ENCODE data around the gene EPHA6.

The EPHA6 gene

GRCh38 chr3:96813820-96814650 is at the start of gene EPHA6:
EPHA6 (plus strand) TSS chr3:96814594.
- no peak for DNase-seq (ENCODE audit: low read depth in 2 of 2)

- no peak for DNase-seq (ENCODE audit: low read depth in 2 of 2)
Observed at GRCh38 chr3:96776818-96777217, 37.6 kb upstream of the EPHA6 start.

DNA sequence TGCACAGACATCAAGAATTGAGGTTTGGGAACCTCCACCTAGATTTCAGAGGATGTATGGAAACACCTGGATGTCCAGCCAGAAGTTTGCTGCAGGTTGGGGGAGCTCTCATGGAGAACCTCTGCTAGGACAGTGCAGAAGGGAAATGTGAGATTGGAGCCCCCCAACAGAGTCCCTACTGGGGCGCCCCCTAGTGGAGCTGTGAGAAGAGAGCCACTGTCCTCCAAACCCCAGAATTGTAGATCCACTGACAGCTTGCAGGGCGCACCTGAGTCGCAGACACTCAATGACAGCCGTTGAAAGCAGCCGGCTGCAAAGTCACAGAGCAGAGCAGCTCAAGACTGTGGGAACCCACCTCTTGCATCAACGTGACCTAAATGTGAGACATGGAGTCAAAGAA is 34.6 kb upstream of the EPHA6 start:
- no peak for DNase-seq (ENCODE audit: low read depth in 2 of 2)

GRCh38 chr3:96796101-96796500 is 18.3 kb upstream of the EPHA6 start:
- no peak for DNase-seq (ENCODE audit: low read depth in 2 of 2)

GRCh38 chr3:96803870-96804269 is 10.5 kb upstream of the EPHA6 start:
- no peak for DNase-seq (ENCODE audit: low read depth in 2 of 2)

DNA sequence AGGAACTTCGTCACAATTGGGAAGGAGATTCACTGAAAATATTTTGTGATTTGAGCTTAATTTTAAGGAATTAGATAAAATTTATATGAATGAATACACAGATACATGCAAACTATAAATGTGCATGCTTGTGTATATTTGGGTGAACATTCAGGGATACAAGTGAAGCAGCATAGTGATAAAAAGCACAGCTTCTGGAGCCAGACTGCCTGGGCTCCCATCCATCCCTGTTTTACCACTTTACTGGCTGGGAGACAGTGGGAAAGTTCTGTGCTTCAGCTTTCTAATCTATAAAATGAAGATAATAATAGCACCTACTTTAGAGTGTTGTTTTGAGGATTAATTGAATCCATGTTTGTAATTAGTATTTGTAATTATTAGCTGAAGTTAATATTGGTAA is 8.1 kb upstream of the EPHA6 start:
- no peak for DNase-seq (ENCODE audit: low read depth in 2 of 2)

DNA sequence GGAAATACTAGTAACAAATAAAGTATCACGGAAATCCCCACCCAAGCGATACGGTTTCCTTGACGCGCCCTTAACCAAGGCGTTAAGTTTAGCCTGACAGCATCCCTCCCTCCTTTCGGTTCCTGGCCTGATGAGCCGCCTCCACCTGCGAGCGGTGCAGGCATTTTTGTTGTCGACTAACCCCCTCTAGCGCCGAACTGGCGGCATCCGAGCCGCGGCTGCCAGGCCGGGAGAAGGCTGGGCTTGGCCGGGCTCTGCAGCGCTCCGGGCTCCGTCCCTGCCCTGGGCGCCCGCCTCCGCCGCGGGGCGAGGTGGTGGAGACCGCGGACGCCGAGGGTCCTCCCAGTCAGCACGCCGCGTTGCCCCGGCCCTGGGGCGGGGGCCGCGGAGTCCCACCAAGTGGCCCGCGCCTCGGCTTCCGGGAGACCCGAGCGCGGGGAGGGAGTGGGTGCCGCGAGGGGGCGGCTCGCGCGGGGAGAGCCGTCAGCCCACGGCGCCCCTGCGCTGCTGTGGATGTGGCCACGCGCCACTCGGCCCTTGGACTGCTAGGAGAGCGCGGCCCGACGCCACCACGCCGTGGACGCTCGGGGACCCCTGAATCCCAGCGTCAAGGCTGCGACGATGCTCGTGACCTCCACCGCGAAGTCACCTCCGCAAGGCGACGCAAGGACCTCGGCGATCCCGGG is 1.1 kb upstream of the EPHA6 start:
- peak; percentile 27 to 39 for DNase-seq (ENCODE audit: low read depth in 2 of 2)

GRCh38 chr3:96814651-96815567 is 515 bp downstream of the EPHA6 start:
- DNase-seq (ENCODE audit: low read depth in 2 of 2): no peak

DNA sequence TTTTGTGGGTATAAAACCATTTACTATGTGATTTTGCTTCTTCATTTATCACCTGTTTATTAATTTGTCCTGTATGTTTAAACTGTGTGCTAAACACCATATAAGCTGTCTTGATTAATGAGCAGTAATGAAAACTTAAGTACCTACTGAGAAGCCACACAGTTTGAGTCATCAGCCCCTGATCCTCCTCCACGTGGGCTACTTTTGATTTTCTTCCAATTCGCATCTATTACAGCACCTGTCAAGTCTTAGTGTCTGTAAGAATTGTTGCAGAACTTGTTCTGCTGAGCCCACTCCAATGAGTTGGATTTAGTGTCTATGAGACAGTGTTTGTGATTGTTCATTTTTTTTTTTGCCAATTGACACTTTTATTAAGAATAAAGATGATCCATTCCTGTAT is 16.8 kb downstream of the EPHA6 start:
- DNase-seq (ENCODE audit: low read depth in 2 of 2): no peak

- no peak for DNase-seq (ENCODE audit: low read depth in 2 of 2)
Observed at GRCh38 chr3:96833301-96833700, 18.9 kb downstream of the EPHA6 start.

DNA sequence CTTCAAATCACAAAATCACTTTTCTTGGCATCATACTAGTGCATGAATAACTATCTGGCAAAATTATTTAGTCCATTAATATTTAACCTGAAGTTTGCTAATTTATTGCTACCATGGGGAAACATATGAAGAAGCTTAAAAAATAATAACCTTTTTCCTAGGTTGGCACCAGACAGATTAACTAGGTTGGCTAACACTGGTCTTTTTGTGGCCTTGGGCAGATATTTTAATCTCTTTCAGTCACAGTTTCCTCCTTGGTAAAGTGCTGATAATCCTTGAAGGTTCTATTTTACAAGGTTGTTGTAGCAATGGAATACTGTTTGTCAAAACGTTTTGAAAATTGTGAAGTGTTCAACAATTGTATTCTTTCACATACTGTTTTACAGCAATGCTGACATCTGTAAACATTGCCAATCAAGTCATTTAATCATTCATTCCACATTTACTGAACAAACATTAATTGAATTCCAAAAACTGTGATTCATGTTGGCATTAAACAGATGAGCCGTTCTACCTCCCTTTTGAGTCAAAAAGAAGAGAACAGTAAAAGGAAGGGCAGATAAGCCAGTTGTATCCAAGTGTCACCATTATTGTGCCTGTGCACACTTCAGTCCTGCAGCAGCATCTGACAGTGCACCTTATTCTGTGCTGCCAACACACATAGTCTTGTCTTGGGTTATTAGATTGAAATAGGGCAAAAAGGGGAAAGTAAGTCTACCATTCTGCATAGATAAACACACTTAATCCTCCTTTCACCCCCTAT is 21.9 kb downstream of the EPHA6 start:
- no peak for DNase-seq (ENCODE audit: low read depth in 2 of 2)

GRCh38 chr3:96843505-96844203 is 29.3 kb downstream of the EPHA6 start:
- DNase-seq (ENCODE audit: low read depth in 2 of 2): no peak

DNA sequence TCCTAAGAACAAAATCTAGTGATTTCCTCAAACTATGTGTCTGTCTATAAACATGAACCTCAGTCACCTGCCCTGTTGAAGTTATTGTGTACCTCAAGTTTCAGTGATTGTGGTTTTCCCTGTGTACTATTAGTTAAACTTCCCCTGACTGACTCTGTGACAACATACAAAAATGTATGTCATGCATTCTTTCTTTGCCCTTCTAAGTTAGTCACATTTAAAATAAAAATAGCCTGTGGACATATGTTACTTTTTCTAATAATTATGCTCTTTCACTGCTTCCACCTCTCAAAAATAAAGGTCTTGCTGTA is 29.8 kb downstream of the EPHA6 start:
- no peak for DNase-seq (ENCODE audit: low read depth in 2 of 2)

- no peak for DNase-seq (ENCODE audit: low read depth in 2 of 2)
Observed at GRCh38 chr3:96852849-96853248, 38.5 kb downstream of the EPHA6 start.

DNA sequence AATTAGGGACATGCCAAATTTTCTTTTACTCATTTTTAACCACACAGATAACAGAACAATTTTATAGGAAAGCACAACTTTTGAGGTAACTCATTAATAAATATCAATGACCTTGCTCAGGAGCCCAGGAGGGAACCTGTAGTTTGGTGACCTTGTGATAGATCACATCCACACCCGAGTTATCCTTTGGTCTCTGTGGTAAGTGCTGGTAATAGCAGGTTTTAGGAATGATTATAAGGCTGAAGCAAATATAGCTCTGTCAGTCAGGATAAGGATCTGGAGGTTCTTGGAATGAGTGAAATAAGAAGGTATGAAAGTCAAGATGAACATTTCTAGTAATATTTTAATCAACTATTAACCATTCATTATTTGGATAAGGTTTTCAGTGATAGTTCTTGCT is 46.5 kb downstream of the EPHA6 start:
- no peak for DNase-seq (ENCODE audit: low read depth in 2 of 2)

- DNase-seq (ENCODE audit: low read depth in 2 of 2): no peak
Observed at GRCh38 chr3:96863129-96863740, 48.8 kb downstream of the EPHA6 start.

- no peak for DNase-seq (ENCODE audit: low read depth in 2 of 2)
Observed at GRCh38 chr3:96865605-96866004, 51.2 kb downstream of the EPHA6 start.

DNA sequence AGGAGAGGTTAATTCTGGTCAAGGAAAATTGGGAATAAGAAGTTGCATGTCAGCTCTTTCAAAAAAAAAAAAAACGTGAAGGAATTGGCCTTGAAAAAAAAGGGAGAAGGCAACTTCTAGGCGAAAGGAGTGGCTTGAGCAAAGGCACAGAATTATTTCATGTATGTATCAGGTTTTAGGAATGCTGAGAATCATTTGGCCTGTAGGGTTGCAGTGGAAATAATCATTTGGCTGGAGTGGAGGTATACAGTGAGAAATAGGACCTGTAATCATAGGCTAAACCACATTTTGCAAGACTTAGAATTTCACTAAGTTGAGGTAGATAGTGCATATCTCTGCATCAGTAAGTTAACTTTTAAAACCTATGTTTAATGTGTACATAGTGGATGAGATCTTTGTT is 54.9 kb downstream of the EPHA6 start:
- no peak for DNase-seq (ENCODE audit: low read depth in 2 of 2)

DNA sequence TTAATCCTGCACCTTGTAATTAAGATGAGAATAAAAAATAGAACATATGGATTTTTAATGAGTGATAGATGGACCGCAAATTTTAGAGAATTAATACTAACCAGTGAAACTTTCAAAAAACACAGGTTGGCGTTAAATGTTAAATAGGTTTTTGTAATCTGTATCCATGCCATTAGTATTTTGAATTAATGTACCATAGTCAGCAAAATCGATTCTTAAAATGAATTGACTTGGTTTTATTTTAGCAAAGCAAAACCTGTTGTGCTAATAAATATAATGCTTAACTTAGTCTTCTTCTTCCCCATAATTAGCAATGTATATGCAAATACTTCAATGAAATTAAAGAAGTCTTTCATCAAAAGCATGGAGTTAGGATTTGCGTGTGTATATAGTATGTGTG is 63.1 kb downstream of the EPHA6 start:
- DNase-seq (ENCODE audit: low read depth in 2 of 2): no peak

- no peak for DNase-seq (ENCODE audit: low read depth in 2 of 2)
Observed at GRCh38 chr3:96900031-96900430, 85.6 kb downstream of the EPHA6 start.

GRCh38 chr3:96900566-96900965 is 86.2 kb downstream of the EPHA6 start:
- no peak for DNase-seq (ENCODE audit: low read depth in 2 of 2)
